K562 (cell line): ENCODE results near the gene CARF. TPM values are rescaled to one million over a fixed set of nuclear protein-coding genes. Genes with fewer than 3 reads are reported as not detected.

Experiments
- ATF1 ChIP-seq, 2 experiments: fragments of 450-650 bp in 1 of 2; IDR thresholded peaks; 2 replicates each; pipeline ENCODE4 v1.6.1; 2016; ENCODE audit warnings: missing compliant biosample characterization in 1 of 2, missing genetic modification characterization in 1 of 2
- ATF7 ChIP-seq: fragments of 450-650 bp; IDR thresholded peaks from 2 replicates; pipeline ENCODE4 v1.7.1; 2014; ENCODE audit warnings: mild to moderate bottlenecking, moderate library complexity
- CBFB ChIP-seq: sonication (generic); formaldehyde crosslinking; IDR thresholded peaks from 2 replicates; pipeline ENCODE4 v1.4.0; 2020; ENCODE audit warnings: mild to moderate bottlenecking, missing genetic modification reagents
- CBX3 ChIP-seq, 2 experiments: IDR thresholded peaks; 1 replicate in 1 of 2; 2 replicates in 1 of 2; pipeline ENCODE4 v1.6.1; 2012; ENCODE audit warnings: inconsistent platforms in 2 of 2, low read length in 2 of 2, borderline replicate concordance in 1 of 2, control low read depth in 1 of 2
- ELF1 ChIP-seq: fragments of 200-800 bp; sonication (Bioruptor generic); IDR thresholded peaks from 2 replicates; pipeline ENCODE4 v1.6.1; 2016; ENCODE audit warnings: missing genetic modification characterization, missing compliant biosample characterization
- GATAD2A ChIP-seq: fragments of 450-650 bp; IDR thresholded peaks from 2 replicates; pipeline ENCODE4 v1.6.1; 2017
- HDGF ChIP-seq: fragments of 450-650 bp; IDR thresholded peaks from 2 replicates; pipeline ENCODE4 v1.6.1; 2016
- MIER1 ChIP-seq: fragments of 450-650 bp; IDR thresholded peaks from 2 replicates; pipeline ENCODE4 v1.6.1; 2016; ENCODE audit warnings: antibody characterized with exemption, mild to moderate bottlenecking, low read depth
- NR2C2 ChIP-seq, 2 experiments: fragments of 200-800 bp in 1 of 2; sonication (Bioruptor generic) in 1 of 2; sonication (generic) in 1 of 2; formaldehyde crosslinking in 1 of 2; IDR thresholded peaks; 2 replicates each; pipeline versions ENCODE4 v1.6.1 to v1.8.0; 2016 to 2022; ENCODE audit warnings: mild to moderate bottlenecking in 1 of 2, missing compliant biosample characterization in 1 of 2, missing genetic modification characterization in 1 of 2, missing genetic modification reagents in 1 of 2
- PHB2 ChIP-seq: fragments of 450-650 bp; IDR thresholded peaks from 2 replicates; pipeline ENCODE4 v1.6.1; 2017; ENCODE audit warnings: low read depth
- PHF8 ChIP-seq: fragments of 200-600 bp; sonication (generic); IDR thresholded peaks from 2 replicates; pipeline ENCODE4 v1.6.1; 2012; ENCODE audit warnings: mixed run types, mild to moderate bottlenecking, inconsistent platforms, low read length, moderate library complexity, borderline replicate concordance
- POLR2A ChIP-seq: fragments of 450-650 bp; conservative IDR thresholded peaks from 2 replicates; pipeline ENCODE4 v1.6.1; 2016
- POU5F1 ChIP-seq: fragments of 150-350 bp; IDR thresholded peaks from 2 replicates; pipeline ENCODE4 v1.6.1; 2014; ENCODE audit warnings: borderline replicate concordance, low read length, low read depth, mild to moderate bottlenecking; ENCODE audit not compliant: partially characterized antibody
- RBM39 ChIP-seq: fragments of 200-400 bp; formaldehyde crosslinking; optimal IDR thresholded peaks from 2 replicates; pipeline ENCODE3; 2018; ENCODE audit warnings: low read depth, low read length
- SIX5 ChIP-seq, 2 experiments: IDR thresholded peaks; 2 replicates each; pipeline ENCODE4 v1.6.1; 2011; ENCODE audit warnings: low read length in 2 of 2, borderline replicate concordance in 1 of 2, low read depth in 1 of 2, mild to moderate bottlenecking in 1 of 2, moderate library complexity in 1 of 2; ENCODE audit not compliant: insufficient read depth in 1 of 2
- SUPT5H ChIP-seq: fragments of 450-650 bp; IDR thresholded peaks from 2 replicates; pipeline ENCODE4 v1.6.1; 2016
- XRCC4 ChIP-seq: IDR thresholded peaks from one replicate; pipeline ENCODE4 v1.6.1; 2011; ENCODE audit not compliant: insufficient read depth, insufficient read length; ENCODE audit errors: extremely low read depth
- polyA plus RNA-seq, 8 experiments: library from polyadenylated mRNA; depleted of rRNA in 4 of 8; stranded (reverse) in 5 of 8; unstranded in 3 of 8; fragments of >200 nt; fragmentation: Nextera tagmentation in 2 of 8; fragmentation: Illumina TruSeq in 1 of 8; extraction: Ambion mirVana in 2 of 8; extraction: Trizol in 1 of 8; gene quantifications; 2 replicates each; pipeline versions ENCODE4 v1.2.1 to v1.2.3, GENCODE V29; 2011 to 2014; ENCODE audit warnings: inconsistent platforms in 1 of 8, missing spikeins in 1 of 8
- total RNA-seq, 7 experiments: library from RNA; depleted of rRNA in 6 of 7; stranded (reverse); fragments of >200 nt in 6 of 7; fragmentation: Illumina TruSeq in 2 of 7; extraction: Trizol in 2 of 7; gene quantifications; 2 replicates each; pipeline versions ENCODE4 v1.2.1 to v1.2.3, GENCODE V29; 2011 to 2021; ENCODE audit warnings: low replicate concordance in 1 of 7
- TF ChIP-seq, protein P1 (sequence below): fragments of 450-650 bp; IDR thresholded peaks from 2 replicates; pipeline ENCODE4 v1.6.1; 2016; ENCODE audit warnings: low read depth
- TF ChIP-seq, protein P2 (sequence below), 2 experiments: IDR thresholded peaks; 2 replicates each; pipeline ENCODE4 v1.6.1; 2011; ENCODE audit warnings: borderline replicate concordance in 1 of 2, control low read depth in 1 of 2, low read depth in 1 of 2, low read length in 1 of 2, mild to moderate bottlenecking in 1 of 2, mixed read lengths in 1 of 2, moderate library complexity in 1 of 2; ENCODE audit not compliant: insufficient read depth in 1 of 2, insufficient read length in 1 of 2, poor library complexity in 1 of 2, severe bottlenecking in 1 of 2; ENCODE audit errors: extremely low read depth in 1 of 2

CARF gene
- total and polyA plus RNA-seq, 9 of the 15 experiments (the other 6 are each of a cell fraction or from before 2014, with no cell fraction given): 0.31 to 4.2 (median 1.2) TPM

DNA sequence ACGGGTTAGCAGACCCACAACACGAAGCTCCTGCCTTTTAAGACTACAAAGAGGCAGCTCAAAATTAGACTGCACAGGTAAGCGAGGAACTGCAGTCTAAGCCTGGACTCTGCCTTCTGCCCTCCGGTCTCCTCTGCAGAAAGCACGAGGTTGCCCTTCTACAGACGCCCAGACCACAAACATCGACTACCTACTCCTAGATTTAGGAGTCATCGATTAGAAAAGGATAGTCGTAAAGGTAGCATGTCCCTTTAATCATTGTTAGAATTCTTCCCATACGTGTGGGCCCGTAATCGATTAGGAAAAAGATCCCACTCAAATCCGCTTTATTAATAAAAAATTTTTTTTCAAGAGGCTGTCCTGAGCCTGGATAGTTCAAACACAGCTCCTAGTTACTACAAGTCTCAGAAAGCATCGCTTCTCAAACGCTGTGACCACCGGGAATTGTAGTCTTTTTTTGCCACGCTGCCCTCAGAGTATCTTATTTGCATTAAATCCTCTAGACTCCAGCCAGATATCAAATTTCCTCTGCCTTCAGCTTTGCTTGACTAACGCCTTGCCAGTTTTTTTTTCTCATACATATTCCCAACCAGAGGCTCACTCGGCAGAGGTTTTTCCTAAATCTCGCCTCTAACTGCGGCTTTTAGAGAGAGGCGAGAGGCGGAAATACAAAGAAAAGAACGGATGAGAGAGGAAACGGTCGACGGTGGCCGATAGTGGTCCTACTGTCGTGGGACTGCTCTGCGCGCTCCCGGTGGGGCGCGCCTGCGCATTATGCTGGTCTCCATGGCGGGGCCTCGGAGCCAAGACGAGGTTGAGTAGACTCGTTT lies at the start of gene CARF, which contains the start of gene WDR12 (continued):
- TF ChIP-seq, protein P1, sequence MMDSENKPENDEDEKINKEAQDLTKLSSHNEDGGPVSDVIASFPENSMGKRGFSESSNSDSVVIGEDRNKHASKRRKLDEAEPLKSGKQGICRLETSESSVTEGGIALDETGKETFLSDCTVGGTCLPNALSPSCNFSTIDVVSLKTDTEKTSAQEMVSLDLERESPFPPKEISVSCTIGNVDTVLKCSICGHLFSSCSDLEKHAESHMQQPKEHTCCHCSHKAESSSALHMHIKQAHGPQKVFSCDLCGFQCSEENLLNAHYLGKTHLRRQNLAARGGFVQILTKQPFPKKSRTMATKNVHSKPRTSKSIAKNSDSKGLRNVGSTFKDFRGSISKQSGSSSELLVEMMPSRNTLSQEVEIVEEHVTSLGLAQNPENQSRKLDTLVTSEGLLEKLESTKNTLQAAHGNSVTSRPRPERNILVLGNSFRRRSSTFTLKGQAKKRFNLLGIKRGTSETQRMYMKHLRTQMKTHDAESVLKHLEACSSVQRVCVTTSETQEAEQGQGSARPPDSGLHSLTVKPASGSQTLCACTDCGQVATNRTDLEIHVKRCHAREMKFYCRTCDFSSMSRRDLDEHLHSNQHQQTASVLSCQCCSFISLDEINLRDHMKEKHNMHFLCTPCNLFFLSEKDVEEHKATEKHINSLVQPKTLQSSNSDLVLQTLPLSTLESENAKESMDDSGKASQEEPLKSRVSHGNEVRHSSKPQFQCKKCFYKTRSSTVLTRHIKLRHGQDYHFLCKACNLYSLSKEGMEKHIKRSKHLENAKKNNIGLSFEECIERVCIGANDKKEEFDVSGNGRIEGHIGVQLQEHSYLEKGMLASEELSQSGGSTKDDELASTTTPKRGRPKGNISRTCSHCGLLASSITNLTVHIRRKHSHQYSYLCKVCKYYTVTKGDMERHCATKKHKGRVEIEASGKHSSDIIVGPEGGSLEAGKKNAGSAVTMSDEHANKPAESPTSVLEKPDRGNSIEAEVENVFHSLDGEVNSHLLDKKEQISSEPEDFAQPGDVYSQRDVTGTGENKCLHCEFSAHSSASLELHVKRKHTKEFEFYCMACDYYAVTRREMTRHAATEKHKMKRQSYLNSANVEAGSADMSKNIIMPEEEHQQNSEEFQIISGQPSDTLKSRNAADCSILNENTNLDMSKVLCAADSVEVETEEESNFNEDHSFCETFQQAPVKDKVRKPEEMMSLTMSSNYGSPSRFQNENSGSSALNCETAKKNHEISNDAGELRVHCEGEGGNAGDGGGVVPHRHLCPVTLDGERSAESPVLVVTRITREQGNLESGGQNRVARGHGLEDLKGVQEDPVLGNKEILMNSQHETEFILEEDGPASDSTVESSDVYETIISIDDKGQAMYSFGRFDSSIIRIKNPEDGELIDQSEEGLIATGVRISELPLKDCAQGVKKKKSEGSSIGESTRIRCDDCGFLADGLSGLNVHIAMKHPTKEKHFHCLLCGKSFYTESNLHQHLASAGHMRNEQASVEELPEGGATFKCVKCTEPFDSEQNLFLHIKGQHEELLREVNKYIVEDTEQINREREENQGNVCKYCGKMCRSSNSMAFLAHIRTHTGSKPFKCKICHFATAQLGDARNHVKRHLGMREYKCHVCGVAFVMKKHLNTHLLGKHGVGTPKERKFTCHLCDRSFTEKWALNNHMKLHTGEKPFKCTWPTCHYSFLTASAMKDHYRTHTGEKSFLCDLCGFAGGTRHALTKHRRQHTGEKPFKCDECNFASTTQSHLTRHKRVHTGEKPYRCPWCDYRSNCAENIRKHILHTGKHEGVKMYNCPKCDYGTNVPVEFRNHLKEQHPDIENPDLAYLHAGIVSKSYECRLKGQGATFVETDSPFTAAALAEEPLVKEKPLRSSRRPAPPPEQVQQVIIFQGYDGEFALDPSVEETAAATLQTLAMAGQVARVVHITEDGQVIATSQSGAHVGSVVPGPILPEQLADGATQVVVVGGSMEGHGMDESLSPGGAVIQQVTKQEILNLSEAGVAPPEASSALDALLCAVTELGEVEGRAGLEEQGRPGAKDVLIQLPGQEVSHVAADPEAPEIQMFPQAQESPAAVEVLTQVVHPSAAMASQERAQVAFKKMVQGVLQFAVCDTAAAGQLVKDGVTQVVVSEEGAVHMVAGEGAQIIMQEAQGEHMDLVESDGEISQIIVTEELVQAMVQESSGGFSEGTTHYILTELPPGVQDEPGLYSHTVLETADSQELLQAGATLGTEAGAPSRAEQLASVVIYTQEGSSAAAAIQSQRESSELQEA: peak; percentile 94
- TF ChIP-seq XRCC4 (no peak), ELF1 (peak; percentile 68), GATAD2A (no peak), SIX5 (IDR thresholded peaks at IDR 0.05; ENCODE audit: borderline replicate concordance in 1 of 2, insufficient read depth in 1 of 2, low read depth in 1 of 2, low read length in 2 of 2) (peak; percentile 9 to 24; a peak in 1 of 4 replicates), POLR2A (peak; percentile 81), ATF7 (peak; percentile 24), MIER1 (no peak; the same call in 1 of the 2 replicates), CBX3 (IDR thresholded peaks at IDR 0.05; ENCODE audit: borderline replicate concordance in 1 of 2, low read length in 2 of 2) (peak in 1 of 2 experiments; percentile 64; a peak in 2 of 3 replicates), POU5F1 (peak; percentile 81), CBFB (CRISPR knock-in tag) (no peak), PHF8 (peak; percentile 57; the same call in 1 of the 2 replicates), RBM39 (peak; percentile 52), PHB2 (no peak), NR2C2 (CRISPR knock-in tag; IDR thresholded peaks at IDR 0.05) (no peak), NR2C2 (tag; IDR thresholded peaks at IDR 0.05) (peak; percentile 72; the same call in 1 of the 2 replicates), HDGF (no peak), ATF1 (CRISPR knock-in tag; IDR thresholded peaks at IDR 0.05) (no peak), ATF1 (tag; IDR thresholded peaks at IDR 0.05) (peak; percentile 64), SUPT5H (peak; percentile 62)
- TF ChIP-seq, protein P2, sequence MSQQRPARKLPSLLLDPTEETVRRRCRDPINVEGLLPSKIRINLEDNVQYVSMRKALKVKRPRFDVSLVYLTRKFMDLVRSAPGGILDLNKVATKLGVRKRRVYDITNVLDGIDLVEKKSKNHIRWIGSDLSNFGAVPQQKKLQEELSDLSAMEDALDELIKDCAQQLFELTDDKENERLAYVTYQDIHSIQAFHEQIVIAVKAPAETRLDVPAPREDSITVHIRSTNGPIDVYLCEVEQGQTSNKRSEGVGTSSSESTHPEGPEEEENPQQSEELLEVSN (IDR thresholded peaks at IDR 0.05; ENCODE audit: borderline replicate concordance in 1 of 2, extremely low read depth in 1 of 2, insufficient read depth in 1 of 2, insufficient read length in 1 of 2, low read depth in 1 of 2, low read length in 1 of 2, poor library complexity in 1 of 2, severe bottlenecking in 1 of 2): peak in 1 of 2 experiments; percentile 46
